Erythroblast (primary cell): ENCODE data around the gene DAPK2.

Experiments used
- GATA1 ChIP-seq: IDR thresholded peaks from 2 replicates; pipeline ENCODE4 v1.6.1; 2011; ENCODE audit warnings: low read depth, mild to moderate bottlenecking, control low read depth, low read length, moderate library complexity
- POLR2A ChIP-seq: IDR thresholded peaks from 2 replicates; pipeline ENCODE4 v1.6.1; 2011; ENCODE audit warnings: mild to moderate bottlenecking, low read length

- peak; percentile 86 for TF ChIP-seq POLR2A
- TF ChIP-seq GATA1: no peak
Measured at GRCh38 chr15:64093627-64094417, 47.5 kb upstream of the DAPK2 start, which contains the start of gene CIAO2A.
